H1 (cell line): ENCODE results near the gene CFAP65. TPM values are rescaled to one million over a fixed set of nuclear protein-coding genes. Genes with fewer than 3 reads are reported as not detected.

Experiments
- CTCF ChIA-PET: fragments of 300-600 bp; sonication (Branson Sonifier 250); formaldehyde crosslinking; loops from one replicate; lab custom pipeline; 2021; ENCODE audit not compliant: partially characterized antibody; lab: Charles Lee
- POLR2A ChIA-PET: fragments of 300-600 bp; sonication (Branson Sonifier 250); formaldehyde crosslinking; loops from one replicate; lab custom pipeline; 2021; ENCODE audit warnings: inconsistent platforms; ENCODE audit not compliant: partially characterized antibody; lab: Charles Lee
- DNase-seq, 2 experiments: peaks; one replicate each; pipeline versions ENCODE4 v3.0.0 to v3.0.0-alpha.2; 2010 to 2022; ENCODE audit warnings: low spot score in 2 of 2, low read depth in 1 of 2, mixed read lengths in 1 of 2
- FAIRE-seq: peaks from 2 replicates; lab custom pipeline; 2011; peaks lifted over from hg19 to GRCh38; lab: Jason Lieb, UNC
- H2AFZ ChIP-seq: 2 replicates; pipeline ENCODE4 v1.8.1; 2012; ENCODE audit warnings: low read length, inconsistent platforms
- H2AK5ac ChIP-seq: 2 replicates; pipeline ENCODE4 v1.6.1; 2013; ENCODE audit warnings: low read depth, low read length
- H2BK120ac ChIP-seq: replicated peaks from 2 replicates; pipeline ENCODE3; 2013; ENCODE audit warnings: low read depth, low read length, inconsistent platforms
- H2BK12ac ChIP-seq: 2 replicates; pipeline ENCODE4 v1.6.1; 2013; ENCODE audit warnings: low read depth, low read length
- H2BK15ac ChIP-seq: 2 replicates; pipeline ENCODE4 v1.6.1; 2013; ENCODE audit warnings: low read length
- H2BK20ac ChIP-seq: 2 replicates; pipeline ENCODE4 v1.6.1; 2013; ENCODE audit warnings: low read length
- H2BK5ac ChIP-seq: 2 replicates; pipeline ENCODE4 v1.6.1; 2013; ENCODE audit warnings: low read depth, low read length
- H3K14ac ChIP-seq: 2 replicates; pipeline ENCODE4 v1.6.1; 2013; ENCODE audit warnings: inconsistent platforms; ENCODE audit not compliant: insufficient read length
- H3K18ac ChIP-seq: 2 replicates; pipeline ENCODE4 v1.6.1; 2013; ENCODE audit warnings: low read length; ENCODE audit errors: extremely low read depth
- H3K23ac ChIP-seq: 2 replicates; pipeline ENCODE4 v1.6.1; 2013; ENCODE audit warnings: inconsistent platforms; ENCODE audit not compliant: insufficient read length
- H3K23me2 ChIP-seq: 2 replicates; pipeline ENCODE4 v1.6.1; 2013; ENCODE audit warnings: low read depth, low read length
- H3K27ac ChIP-seq: 2 replicates; pipeline ENCODE4 v1.6.1; 2011; ENCODE audit warnings: low read depth, low read length, inconsistent platforms
- H3K27me3 ChIP-seq, 4 experiments: replicated peaks in 1 of 4; 1 replicate in 1 of 4; 2 replicates in 3 of 4; pipeline versions ENCODE4 v1.6.1 to v1.8.1; 2011 to 2013; ENCODE audit warnings: low read length in 3 of 4, mild to moderate bottlenecking in 3 of 4, inconsistent platforms in 2 of 4, mixed read lengths in 2 of 4, moderate library complexity in 1 of 4; ENCODE audit not compliant: control insufficient read depth in 3 of 4, insufficient read depth in 3 of 4; ENCODE audit errors: extremely low read depth in 1 of 4
- H3K36me3 ChIP-seq, 4 experiments: 2 replicates each; pipeline versions ENCODE4 v1.6.1 to v1.8.1; 2011 to 2013; ENCODE audit warnings: mild to moderate bottlenecking in 4 of 4, low read length in 3 of 4, moderate library complexity in 2 of 4, control low read depth in 1 of 4, inconsistent platforms in 1 of 4; ENCODE audit not compliant: insufficient read depth in 4 of 4, control insufficient read depth in 2 of 4
- H3K4ac ChIP-seq: replicated peaks from 2 replicates; pipeline ENCODE3; 2013; ENCODE audit warnings: low read length, low read depth, mixed read lengths, inconsistent platforms; ENCODE audit not compliant: insufficient read length
- H3K4me1 ChIP-seq, 4 experiments: replicated peaks in 1 of 4; 1 replicate in 1 of 4; 2 replicates in 3 of 4; pipeline versions ENCODE4 v1.6.1 to v1.8.1; 2011 to 2013; ENCODE audit warnings: low read length in 3 of 4, inconsistent platforms in 2 of 4, mixed read lengths in 1 of 4; ENCODE audit not compliant: insufficient read depth in 4 of 4, control insufficient read depth in 3 of 4
- H3K4me2 ChIP-seq, 2 experiments: 2 replicates each; pipeline versions ENCODE4 v1.6.1 to v1.8.1; 2011 to 2013; ENCODE audit warnings: low read depth in 2 of 2, low read length in 2 of 2, control low read depth in 1 of 2, inconsistent platforms in 1 of 2, mild to moderate bottlenecking in 1 of 2; ENCODE audit not compliant: insufficient read depth in 1 of 2
- H3K4me3 ChIP-seq, 4 experiments: fragments of 200-600, 300-600 bp in 1 of 4; sonication (generic), shearing (Covaris generic), sonication (Bioruptor Twin) in 1 of 4; 2 replicates each; pipeline versions ENCODE4 v1.5.1 to v1.8.1; 2011 to 2016; ENCODE audit warnings: low read length in 4 of 4, low read depth in 3 of 4, control low read depth in 2 of 4, inconsistent platforms in 2 of 4, mild to moderate bottlenecking in 2 of 4, mixed read lengths in 1 of 4, moderate library complexity in 1 of 4; ENCODE audit not compliant: insufficient read depth in 2 of 4; ENCODE audit errors: extremely low read depth in 1 of 4
- H3K56ac ChIP-seq: replicated peaks from 2 replicates; pipeline ENCODE3; 2013; ENCODE audit warnings: low read depth, mild to moderate bottlenecking, mixed read lengths, low read length, inconsistent platforms; ENCODE audit not compliant: insufficient read length
- H3K79me1 ChIP-seq: 2 replicates; pipeline ENCODE4 v1.6.1; 2013; ENCODE audit warnings: low read depth, low read length, control low read depth
- H3K79me2 ChIP-seq, 2 experiments: 2 replicates each; pipeline versions ENCODE4 v1.6.1 to v1.8.1; 2012 to 2013; ENCODE audit warnings: low read length in 2 of 2, mild to moderate bottlenecking in 2 of 2, inconsistent platforms in 1 of 2; ENCODE audit not compliant: insufficient read depth in 2 of 2, control insufficient read depth in 1 of 2
- H3K9ac ChIP-seq, 4 experiments: replicated peaks in 1 of 4; 1 replicate in 1 of 4; 2 replicates in 3 of 4; pipeline versions ENCODE4 v1.6.1 to v1.8.1; 2011 to 2013; ENCODE audit warnings: low read depth in 3 of 4, low read length in 3 of 4, control low read depth in 2 of 4, mild to moderate bottlenecking in 2 of 4, moderate library complexity in 2 of 4, inconsistent platforms in 1 of 4; ENCODE audit errors: extremely low read depth in 1 of 4
- H3K9me3 ChIP-seq, 2 experiments: 2 replicates each; pipeline versions ENCODE4 v1.6.1 to v1.8.1; 2012 to 2013; ENCODE audit warnings: mild to moderate bottlenecking in 2 of 2, moderate library complexity in 2 of 2, control low read depth in 1 of 2, inconsistent platforms in 1 of 2, low read depth in 1 of 2, low read length in 1 of 2, mixed read lengths in 1 of 2; ENCODE audit not compliant: insufficient read depth in 2 of 2
- H4K20me1 ChIP-seq, 2 experiments: replicated peaks in 1 of 2; 2 replicates each; pipeline versions ENCODE3 to v1.8.1; 2011 to 2013; ENCODE audit warnings: inconsistent platforms in 2 of 2, low read length in 2 of 2, mild to moderate bottlenecking in 1 of 2; ENCODE audit not compliant: insufficient read depth in 2 of 2, control insufficient read depth in 1 of 2
- H4K5ac ChIP-seq: 2 replicates; pipeline ENCODE4 v1.6.1; 2013; ENCODE audit warnings: low read length, low read depth, mixed read lengths, inconsistent platforms; ENCODE audit not compliant: insufficient read length
- H4K8ac ChIP-seq: 2 replicates; pipeline ENCODE4 v1.8.0; 2013; ENCODE audit warnings: mild to moderate bottlenecking, moderate library complexity, low read length, inconsistent platforms; ENCODE audit not compliant: insufficient read depth; ENCODE audit errors: extremely low read depth
- H4K91ac ChIP-seq: replicated peaks from 2 replicates; pipeline ENCODE3; 2013; ENCODE audit warnings: low read length, mixed read lengths, inconsistent platforms; ENCODE audit not compliant: insufficient read length
- WGBS, 2 experiments: shearing (Covaris generic) in 1 of 2; methylation state at CpG; one replicate each; pipeline versions ENCODE4 v1.1.6 to v1.1.7; 2013 to 2015; ENCODE audit warnings: low lambda C conversion rate in 2 of 2, mixed read lengths in 2 of 2, inconsistent platforms in 1 of 2, low coverage in 1 of 2, missing lambda C conversion rate in 1 of 2; ENCODE audit not compliant: insufficient replicate concordance in 2 of 2, insufficient coverage in 1 of 2, insufficient read length in 1 of 2; ENCODE audit errors: extremely low coverage in 1 of 2, missing lambda C conversion rate in 1 of 2; 5-methylcytosine and 5-hydroxymethylcytosine counted together
- polyA plus RNA-seq, 7 experiments: library from polyadenylated mRNA; depleted of rRNA in 3 of 7; stranded (reverse) in 5 of 7; unstranded in 2 of 7; fragments of >200 nt in 5 of 7; fragments of 200-250 nt in 2 of 7; gene quantifications; 1 replicate in 5 of 7; 2 replicates in 1 of 7; 4 replicates in 1 of 7; pipeline versions ENCODE4 v1.2.1 to v1.2.3, GENCODE V29; 2011 to 2013; ENCODE audit warnings: missing spikeins in 2 of 7, mixed read lengths in 2 of 7
- total RNA-seq: library from RNA; stranded (reverse); fragmentation: NEBNext Ultra II Directional; extraction: Animal tissue kit (Norgen Biotek cat#: 25700); gene quantifications from 2 replicates; pipeline ENCODE4 v1.2.1, GENCODE V29; 2021

The CFAP65 gene
- total and polyA plus RNA-seq, 2 of the 8 experiments (the other 6 are each of a cell fraction or from before 2014, with no cell fraction given): 0.19 to 0.45 TPM

DNA sequence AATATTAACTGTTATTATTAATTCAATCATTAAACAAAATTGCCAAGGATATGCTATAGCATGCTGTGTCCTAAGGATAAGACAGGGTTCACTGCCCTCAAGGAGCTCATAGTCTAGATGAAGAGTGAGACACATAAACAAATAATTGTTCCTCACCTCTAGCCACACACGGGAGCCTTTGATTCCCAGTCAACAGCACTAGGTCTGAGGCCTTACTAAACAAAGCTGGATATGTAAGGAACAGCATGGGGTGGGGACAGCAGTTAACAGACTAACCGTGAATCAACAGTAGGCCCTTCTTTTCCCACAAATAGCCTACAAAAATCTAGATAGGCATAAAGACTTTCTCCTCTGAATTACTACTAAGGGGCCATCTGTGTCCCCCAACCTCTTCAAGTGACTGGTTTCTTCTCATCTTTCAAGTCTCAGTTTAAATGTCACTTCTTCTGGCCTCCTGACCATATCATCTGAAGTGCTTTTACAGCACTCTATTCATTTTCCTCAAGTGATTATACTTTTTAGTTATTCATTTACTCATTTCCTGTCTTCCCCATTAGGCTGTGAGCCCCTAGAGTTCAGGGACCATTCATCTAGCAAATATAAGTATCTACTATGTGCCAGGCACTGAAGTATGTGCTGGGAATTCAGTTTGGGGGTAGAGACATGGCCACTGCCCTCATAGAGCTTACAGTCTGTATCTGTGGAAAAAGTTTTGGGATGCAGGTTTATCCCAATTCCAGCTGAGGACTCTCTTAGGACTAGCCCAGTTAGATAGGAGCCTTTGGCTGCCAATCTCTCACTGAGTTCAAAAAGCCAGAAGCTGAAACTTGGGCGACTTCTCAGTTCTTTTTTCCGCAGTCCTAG is 49.4 kb upstream of the CFAP65 start:
- Histone ChIP-seq H3K4me3 (no peak overlapping the region), H3K4ac (no peak overlapping the region), H4K8ac (no peak overlapping the region), H3K9me3 (no peaks in the 10 kb centered on the region), H2AK5ac (no peak overlapping the region), H3K23ac (no peak overlapping the region), H3K27ac (no peak overlapping the region), H3K79me1 (no peaks in the 10 kb centered on the region), H3K18ac (no peak overlapping the region), H2BK5ac (no peak overlapping the region), H4K91ac (no peak overlapping the region), H3K4me2 (no peak overlapping the region), H3K36me3 (no peaks in the 10 kb centered on the region), H4K20me1 (peaks cover 0 to 2% of the 10 kb centered on the region in 2 experiments), H3K14ac (no peak overlapping the region), H3K9ac (no peak overlapping the region), H2BK15ac (no peak overlapping the region), H4K5ac (no peak overlapping the region), H3K79me2 (no peaks in the 10 kb centered on the region), H3K27me3 (peaks cover 0 to 1% (median 0%) of the 10 kb centered on the region in 4 experiments; a peak in 1 of 7 replicates), H2BK20ac (no peak overlapping the region), H3K56ac (no peak overlapping the region), H2BK12ac (no peak overlapping the region), H2AFZ (no peak overlapping the region), H3K23me2 (no peaks in the 10 kb centered on the region), H3K4me1 (peaks cover 0 to 3% (median 0%) of the 10 kb centered on the region in 4 experiments; a peak in 1 of 7 replicates), H2BK120ac (no peak overlapping the region)
- POLR2A ChIA-PET: no interaction called here
- CTCF ChIA-PET: interaction anchor here (0.9 to 62.8 kb wide), 7 partner anchors 12 to 69 kb away, joined by 4 to 1777 read pairs (median 9); no protein-coding TSS in a partner anchor
- DNase-seq (no peak), FAIRE-seq (no peak)
- 76% methylated on average over 4 of the region's 4 CpGs; no CpG with 5 or more reads in 1 of the 2 experiments for WGBS, 2 experiments
